ENCODE data around the gene ATP5PD. TPM values are rescaled to one million over a fixed set of nuclear protein-coding genes. Genes with fewer than 3 reads are reported as not detected.

Gene ATP5PD
- total and polyA plus RNA-seq, 2 of the 13 experiments (the other 11 are each of a cell fraction or from before 2014, with no cell fraction given): 158 to 428 TPM

GRCh38 chr17:75034236-75034908 lies 12.4 kb downstream of the ATP5PD start (continued):
- no peak for TF ChIP-seq PAXIP1 (CRISPR knock-in tag; conservative IDR thresholded peaks at IDR 0.05)
- peak; percentile 42; the same call in 1 of the 2 replicates for TF ChIP-seq ZNF775 (CRISPR knock-in tag; IDR thresholded peaks at IDR 0.05; ENCODE audit: borderline replicate concordance)
- TF ChIP-seq ZSCAN30 (CRISPR knock-in tag; IDR thresholded peaks at IDR 0.05): peak; percentile 91; the same call in 1 of the 2 replicates
- peak; percentile 74 for TF ChIP-seq YY1 (IDR thresholded peaks at IDR 0.05; ENCODE audit: insufficient read depth, insufficient replicate concordance, low read depth, low read length)
- no peak for TF ChIP-seq FOXA1 (IDR thresholded peaks at IDR 0.05)
- TF ChIP-seq FOXA1 (CRISPR knock-in tag; IDR thresholded peaks at IDR 0.05): peak; percentile 64; the same call in 1 of the 2 replicates
- TF ChIP-seq ARNT2 (CRISPR knock-in tag; IDR thresholded peaks at IDR 0.05; ENCODE audit: low read depth): peak; percentile 60; the same call in 1 of the 2 replicates
- peak; percentile 90 for TF ChIP-seq TAF15 (IDR thresholded peaks at IDR 0.05; ENCODE audit: low read depth, low read length, poor library complexity, severe bottlenecking)
- TF ChIP-seq FOXP1 (IDR thresholded peaks at IDR 0.05): no peak
- 0 out of 2 replicates have a peak, but pooled peaks have one; percentile 45 for TF ChIP-seq FOXP1 (CRISPR knock-in tag; IDR thresholded peaks at IDR 0.05)
- 0 out of 2 replicates have a peak, but pooled peaks have one; percentile 16 for TF ChIP-seq FOSL1 (CRISPR knock-in tag; IDR thresholded peaks at IDR 0.05; ENCODE audit: borderline replicate concordance)
- peak; percentile 92 for TF ChIP-seq BRCA1 (CRISPR knock-in tag; IDR thresholded peaks at IDR 0.05)
- TF ChIP-seq, protein P1, sequence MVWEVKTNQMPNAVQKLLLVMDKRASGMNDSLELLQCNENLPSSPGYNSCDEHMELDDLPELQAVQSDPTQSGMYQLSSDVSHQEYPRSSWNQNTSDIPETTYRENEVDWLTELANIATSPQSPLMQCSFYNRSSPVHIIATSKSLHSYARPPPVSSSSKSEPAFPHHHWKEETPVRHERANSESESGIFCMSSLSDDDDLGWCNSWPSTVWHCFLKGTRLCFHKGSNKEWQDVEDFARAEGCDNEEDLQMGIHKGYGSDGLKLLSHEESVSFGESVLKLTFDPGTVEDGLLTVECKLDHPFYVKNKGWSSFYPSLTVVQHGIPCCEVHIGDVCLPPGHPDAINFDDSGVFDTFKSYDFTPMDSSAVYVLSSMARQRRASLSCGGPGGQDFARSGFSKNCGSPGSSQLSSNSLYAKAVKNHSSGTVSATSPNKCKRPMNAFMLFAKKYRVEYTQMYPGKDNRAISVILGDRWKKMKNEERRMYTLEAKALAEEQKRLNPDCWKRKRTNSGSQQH (CRISPR knock-in tag; IDR thresholded peaks at IDR 0.05; ENCODE audit: low read depth): peak; percentile 58; the same call in 1 of the 2 replicates
- TF ChIP-seq MYC (CRISPR knock-in tag; IDR thresholded peaks at IDR 0.05; ENCODE audit: borderline replicate concordance): peak; percentile 95
- TF ChIP-seq, protein P2, sequence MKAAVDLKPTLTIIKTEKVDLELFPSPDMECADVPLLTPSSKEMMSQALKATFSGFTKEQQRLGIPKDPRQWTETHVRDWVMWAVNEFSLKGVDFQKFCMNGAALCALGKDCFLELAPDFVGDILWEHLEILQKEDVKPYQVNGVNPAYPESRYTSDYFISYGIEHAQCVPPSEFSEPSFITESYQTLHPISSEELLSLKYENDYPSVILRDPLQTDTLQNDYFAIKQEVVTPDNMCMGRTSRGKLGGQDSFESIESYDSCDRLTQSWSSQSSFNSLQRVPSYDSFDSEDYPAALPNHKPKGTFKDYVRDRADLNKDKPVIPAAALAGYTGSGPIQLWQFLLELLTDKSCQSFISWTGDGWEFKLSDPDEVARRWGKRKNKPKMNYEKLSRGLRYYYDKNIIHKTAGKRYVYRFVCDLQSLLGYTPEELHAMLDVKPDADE (CRISPR knock-in tag; IDR thresholded peaks at IDR 0.05): peak; percentile 67; the same call in 1 of the 2 replicates
- TF ChIP-seq MAF1 (CRISPR knock-in tag; IDR thresholded peaks at IDR 0.05; ENCODE audit: borderline replicate concordance): peak; percentile 98
- TF ChIP-seq ZNF512B (CRISPR knock-in tag; IDR thresholded peaks at IDR 0.05; ENCODE audit: borderline replicate concordance): peak; percentile 72; the same call in 1 of the 2 replicates
- peak; percentile 91; the same call in 2 of the 3 replicates for TF ChIP-seq MXI1 (IDR thresholded peaks at IDR 0.05; ENCODE audit: borderline replicate concordance, low read depth, low read length)
- TF ChIP-seq ZNF33B (CRISPR knock-in tag; IDR thresholded peaks at IDR 0.05): no peak
- TF ChIP-seq ZNF589 (CRISPR knock-in tag; conservative IDR thresholded peaks at IDR 0.05): no peak
